Hematopoietic multipotent progenitor cell treated with erythropoietin and hydrocortisone succinate and interleukin-3 and kit ligand, for 4 days (in vitro differentiated cells): ENCODE data around the gene MBL2.

Experiments used
- DNase-seq: peaks from one replicate; pipeline ENCODE4 v3.0.0-alpha.2; 2015

Gene MBL2

DNA sequence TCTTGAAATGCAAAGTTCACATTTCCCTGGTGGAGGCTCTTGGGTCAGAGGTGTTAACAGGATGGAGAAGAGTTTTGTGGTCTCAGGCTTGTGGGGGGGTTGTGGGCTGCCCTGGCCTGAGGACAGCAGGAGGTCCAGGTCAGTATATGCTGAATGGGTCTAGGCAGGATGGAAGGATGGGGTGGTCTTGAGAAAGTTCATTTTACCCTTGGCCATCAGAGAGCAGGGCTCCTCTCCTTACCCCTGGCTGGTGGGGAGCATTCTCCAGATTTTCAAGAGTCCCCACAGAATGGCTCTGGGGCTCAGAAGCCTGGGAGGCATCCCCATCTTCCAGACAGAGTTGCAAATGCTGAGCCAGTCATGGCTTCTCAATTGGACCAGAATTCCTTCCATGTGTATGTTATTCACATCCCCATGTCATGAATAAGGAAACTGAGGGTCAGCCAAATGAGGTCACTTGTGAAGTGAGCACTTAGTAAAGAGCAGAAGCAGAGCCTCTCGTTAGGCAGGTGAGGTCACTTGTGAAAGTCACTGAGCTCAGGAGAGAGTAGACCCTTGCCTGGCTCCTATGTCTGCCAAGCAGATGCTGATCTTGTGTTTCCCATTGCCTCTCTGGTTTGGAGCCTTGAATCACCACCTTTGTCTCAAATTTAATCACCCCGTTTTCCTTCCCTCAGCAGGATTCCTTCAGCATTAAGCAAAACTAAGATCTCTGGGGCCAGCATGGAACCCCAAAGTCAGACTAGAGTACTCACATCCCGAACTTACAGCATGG, 33.0 kb downstream of the MBL2 start:
- no peak for DNase-seq

DNA sequence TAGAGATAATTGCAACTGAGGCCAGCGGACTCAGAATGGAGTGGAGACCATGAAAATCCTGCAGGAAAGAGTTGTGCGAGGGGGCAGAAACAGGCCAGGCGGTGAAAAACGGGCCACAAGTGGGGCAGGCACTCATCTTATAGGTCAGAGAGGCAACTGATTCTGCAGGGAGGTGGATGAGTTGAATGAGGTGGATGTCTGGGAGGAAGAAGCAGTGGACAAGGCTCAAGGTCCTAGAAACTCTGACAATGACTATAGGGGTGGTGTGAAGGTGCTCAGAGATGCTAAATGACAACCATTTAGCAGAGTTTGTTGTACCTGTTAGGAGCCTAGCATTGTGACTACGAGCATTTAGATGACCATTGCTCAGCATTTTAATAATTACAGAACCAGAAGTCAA, 33.6 kb downstream of the MBL2 start:
- DNase-seq = no peak

DNA sequence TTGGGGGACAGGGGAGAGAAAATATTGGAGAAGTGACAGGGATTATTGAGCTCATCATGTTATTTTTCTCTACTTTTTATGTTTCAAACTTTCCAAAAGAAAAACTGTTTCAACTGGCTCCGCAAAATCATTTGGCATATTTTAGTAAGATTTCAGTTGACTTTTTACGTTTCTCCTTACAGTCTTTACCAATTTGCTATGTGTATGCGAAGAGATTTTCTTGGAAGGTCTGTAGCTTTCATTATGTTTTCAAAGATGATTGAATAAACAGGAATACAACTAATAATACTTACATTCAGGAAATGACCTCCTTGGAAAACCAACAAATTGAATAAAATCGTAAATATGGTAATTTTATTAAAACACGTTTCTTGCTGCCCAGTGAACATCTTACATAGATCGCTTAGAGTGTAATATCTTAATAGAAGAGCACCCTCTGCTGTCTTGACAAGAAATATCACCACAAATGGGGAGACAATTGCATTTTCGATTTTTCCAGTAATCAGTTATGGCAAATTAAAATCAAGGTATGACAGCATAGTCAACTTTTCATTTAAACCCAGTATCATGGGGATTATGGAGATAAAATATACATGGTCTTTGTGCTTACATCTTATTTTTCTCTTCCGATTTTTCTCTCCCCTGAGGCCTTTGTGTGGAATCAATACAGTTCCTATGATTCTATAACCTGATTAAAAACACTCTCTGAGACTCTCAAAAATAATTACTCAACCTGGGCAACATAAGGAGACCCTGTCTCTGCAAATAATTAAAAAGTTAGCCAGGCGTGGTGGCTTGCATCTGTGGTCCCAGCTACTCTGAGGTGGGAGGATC, 43.1 kb downstream of the MBL2 start:
- peak; percentile 74 for DNase-seq

DNA sequence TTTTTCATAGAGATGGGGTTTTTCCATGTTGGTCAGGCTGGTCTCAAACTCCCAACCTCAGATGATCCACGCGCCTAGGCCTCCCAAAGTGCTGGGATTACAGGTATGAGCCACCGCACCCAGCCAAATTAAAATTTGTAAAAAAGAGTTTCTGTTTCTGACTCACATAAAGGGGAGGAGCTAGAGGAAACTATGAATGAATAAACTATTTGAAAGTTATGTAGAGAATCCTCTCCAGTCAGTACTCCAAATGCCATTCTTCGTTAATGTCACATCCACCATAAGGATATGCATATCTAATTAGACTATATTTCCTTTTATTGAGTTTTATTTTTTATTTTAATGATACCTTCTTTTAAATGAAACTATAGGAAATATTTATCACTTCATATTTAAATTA, 52.6 kb downstream of the MBL2 start:
- DNase-seq = no peak
